Fibroblast of skin of right biceps (primary cell): ENCODE measurements around the gene CRY2.
"Not testable (repeated sequence)": the region's sequence is repeated elsewhere in the genome, so short reads cannot be mapped to it uniquely, and the experiment has no call there.

Experiments used
- DNase-seq: peaks from one replicate; pipeline ENCODE4 v3.0.0-alpha.2; 2013

Gene CRY2

DNA sequence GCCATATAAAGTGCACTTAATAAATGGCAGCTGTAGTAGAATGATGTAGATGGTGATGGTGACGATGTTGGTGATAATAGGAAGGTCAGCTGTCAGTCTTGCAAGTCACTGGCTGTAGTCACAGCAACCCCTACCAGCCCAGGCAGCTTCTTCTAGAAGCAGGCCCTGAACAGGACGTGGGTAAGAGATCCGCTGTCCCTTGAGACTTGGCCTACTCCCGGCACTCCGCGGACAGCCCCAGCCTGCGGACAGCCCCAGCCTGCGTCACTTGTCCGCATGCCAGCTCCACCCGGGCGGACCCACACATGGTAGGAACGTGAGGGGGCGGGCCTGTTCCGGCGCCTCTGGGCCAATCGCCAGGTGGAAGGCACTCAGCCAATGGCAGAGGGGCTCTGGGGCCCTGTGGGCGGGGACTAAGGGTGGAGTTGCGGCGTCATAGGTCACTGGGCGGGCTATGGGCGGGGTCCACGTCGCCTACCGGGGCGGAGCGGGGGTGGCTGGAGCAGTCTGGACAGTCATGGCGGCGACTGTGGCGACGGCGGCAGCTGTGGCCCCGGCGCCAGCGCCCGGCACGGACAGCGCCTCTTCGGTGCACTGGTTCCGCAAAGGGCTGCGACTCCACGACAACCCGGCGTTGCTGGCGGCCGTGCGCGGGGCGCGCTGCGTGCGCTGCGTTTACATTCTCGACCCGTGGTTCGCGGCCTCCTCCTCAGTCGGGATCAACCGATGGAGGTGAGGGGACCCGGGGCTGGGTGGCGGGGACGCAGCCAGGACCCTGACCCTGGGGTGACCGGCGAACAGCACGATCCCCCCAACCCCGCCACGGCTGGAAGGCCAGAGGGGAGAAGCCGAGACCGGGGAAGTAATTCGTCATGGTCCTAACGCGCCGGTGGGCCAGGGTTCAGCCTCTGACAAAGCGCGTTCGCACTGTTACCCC, at the start of gene CRY2:
CRY2 (plus strand) TSS at position 502 of the 937 bp plus-strand sequence; CDS start at position 518, 16 bp downstream.
- DNase-seq: peak; percentile 96

DNA sequence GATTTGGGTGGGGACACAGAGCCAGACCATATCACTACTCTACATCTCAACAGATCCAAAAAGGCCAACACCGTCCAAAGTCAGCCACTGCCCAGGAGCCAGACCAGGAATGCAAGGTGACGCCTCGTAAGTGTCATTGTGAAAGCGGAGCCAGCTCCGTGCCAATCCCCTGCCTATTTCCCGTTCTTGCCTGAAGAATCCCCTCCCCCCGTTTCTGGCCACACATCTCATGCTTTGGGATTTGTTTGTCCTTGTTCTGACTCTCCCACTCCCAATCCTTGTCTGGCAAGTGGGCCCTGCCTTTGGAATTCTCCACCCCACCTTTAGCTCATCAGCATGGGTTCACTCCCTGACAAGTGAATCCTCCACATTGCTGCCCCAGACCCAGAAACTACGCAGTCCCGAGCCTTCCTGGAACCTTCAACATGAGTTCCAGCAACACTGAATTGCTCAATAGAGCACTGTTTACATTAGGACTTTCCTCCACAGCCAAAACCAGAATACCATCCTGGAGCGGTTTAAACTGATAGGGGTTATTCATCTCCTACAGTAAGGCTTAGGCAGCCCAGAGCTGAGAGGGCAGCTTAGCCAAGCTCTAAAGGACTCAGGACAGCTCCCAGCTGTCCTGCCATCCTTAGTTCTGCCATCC, 48.4 kb upstream of the CRY2 start:
- DNase-seq: no peak

DNA sequence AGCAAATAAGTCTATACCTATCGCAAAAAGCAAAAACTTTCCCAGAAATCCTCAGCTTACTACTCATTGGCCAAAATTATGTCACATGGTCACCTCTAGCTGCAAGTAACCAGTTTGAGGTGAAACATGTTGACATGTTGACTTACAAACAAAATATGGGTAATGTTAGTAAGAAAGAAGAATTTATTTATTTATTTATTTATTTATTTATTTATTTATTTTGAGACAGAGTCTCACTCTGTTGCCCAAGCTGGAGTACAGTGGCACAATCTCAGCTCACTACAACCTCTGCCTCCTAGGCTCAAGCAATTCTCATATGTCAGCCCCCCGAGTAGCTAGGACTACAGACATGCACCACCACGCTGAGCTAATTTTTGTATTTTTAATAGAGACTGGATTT, 47.7 kb upstream of the CRY2 start:
- no peak for DNase-seq

DNA sequence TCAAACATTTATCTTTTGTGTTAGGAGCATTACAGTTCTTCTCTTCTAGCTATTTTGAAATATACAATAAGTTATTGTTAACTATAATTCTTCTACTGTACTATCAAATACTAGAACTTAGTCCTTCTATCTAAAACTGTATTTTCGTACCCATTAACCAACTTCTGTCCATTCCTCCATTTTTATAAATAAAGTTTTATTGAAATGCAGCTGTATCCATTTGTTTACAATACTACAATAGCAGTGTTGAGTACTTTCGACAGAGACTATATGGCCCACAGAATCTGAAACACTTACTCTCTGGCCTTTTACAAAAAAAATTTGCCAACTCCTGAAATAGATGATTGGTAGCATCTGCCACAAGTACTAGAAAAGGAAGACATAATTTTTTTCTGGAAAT, 47.0 kb upstream of the CRY2 start:
- no peak for DNase-seq

DNA sequence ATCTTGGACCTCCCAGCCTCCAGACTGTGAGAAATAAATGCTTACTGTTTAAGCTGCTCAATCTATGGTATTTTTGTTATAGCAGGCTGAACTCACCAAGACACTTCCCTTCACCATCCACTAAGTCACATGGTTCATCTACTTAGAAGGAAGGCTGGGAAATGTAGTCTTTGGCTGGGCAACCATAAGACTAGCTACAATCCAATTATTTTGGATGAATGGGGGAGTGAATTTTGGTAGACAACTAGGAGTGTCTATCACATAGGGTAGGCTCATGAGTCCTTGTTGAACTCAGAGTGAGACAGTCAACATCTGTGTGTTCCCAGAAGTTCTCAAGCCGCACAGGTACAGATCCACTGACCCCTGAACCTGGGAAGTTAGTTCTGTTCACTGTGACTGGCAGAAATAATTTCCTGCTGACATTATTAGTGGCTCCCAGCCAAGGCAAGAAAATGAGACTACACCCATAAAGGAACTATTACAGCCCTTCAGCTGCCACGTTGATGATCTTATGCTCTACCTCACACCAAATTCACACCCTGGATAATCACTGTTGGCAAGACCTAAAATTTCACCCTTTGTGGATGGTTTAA, 45.5 kb upstream of the CRY2 start:
- no peak for DNase-seq

DNA sequence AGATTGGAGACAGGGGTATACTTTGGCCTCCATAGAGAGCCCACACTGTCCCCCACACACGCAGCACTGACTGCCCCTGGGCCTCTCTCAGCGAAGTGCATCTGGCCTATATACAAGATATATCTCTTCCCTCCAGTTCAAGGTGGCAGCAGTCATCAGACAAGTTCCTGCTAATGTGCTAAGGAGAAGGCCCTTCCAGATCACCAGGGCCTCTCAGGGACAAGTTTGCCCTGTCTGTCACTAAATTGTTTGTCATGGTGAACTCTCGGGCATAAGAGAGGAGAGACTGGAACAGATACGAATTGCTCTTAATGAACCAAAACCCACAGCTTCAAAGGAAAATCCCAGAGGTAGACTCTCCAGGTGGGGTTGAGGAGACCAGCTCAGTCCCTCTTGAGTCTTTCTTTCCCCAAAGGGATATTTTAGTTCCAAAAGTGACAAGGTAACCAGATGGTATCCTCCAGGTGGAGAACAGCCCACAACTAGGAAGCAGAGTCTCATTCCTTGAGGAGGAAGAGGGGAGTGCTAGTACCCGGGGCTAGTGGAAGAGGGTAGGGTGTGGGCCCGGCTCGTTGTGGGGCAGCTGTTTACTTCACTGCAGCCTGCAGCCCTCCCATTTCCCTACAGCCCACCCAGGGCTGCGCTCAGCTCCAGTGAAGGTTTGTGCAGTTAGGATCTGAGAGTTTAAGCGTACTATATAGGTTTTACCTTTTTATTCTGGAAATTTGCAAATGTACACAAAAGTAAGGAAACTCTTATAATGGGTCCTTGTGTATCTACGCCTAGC, 44.6 kb upstream of the CRY2 start:
- DNase-seq: no peak

DNA sequence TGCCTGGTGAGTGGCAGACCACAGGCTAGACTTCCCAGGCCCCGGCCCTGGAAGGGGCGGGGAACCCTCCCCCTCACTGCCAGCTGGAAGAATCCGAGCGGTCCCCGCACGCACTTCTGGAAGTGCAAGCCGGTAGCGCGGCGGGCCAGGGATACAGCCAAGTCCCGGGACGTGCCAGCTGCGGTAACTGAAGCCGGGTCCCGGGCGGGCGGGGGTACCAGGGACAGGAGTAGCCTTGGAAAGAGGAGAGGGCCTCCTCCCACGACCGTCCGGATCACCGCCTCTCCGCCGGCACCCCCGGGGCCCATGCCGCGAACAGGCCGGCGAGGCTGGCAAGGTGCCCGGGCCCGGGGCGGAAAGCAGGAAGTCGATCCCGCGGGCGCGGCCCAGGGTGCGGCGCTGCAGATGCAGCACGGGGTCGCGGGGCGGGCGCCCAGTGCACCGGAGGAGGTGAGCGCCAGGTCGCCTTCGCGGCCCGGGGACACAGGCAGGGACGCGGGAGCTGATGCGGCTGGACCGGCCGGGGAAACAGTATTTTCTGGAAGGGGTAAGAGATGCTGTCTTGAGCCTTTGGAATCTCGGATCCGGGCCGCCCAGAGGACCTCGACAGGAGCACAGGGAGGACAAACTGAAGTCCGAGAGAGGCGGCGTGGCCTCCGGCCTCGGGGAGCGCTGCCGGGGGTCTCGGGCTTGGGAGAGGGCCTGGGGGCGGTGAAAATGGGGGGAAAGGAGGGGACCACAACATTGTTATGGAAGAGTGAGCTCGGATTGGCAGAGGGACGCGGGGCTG, 43.1 kb upstream of the CRY2 start:
- peak; percentile 53 for DNase-seq

DNA sequence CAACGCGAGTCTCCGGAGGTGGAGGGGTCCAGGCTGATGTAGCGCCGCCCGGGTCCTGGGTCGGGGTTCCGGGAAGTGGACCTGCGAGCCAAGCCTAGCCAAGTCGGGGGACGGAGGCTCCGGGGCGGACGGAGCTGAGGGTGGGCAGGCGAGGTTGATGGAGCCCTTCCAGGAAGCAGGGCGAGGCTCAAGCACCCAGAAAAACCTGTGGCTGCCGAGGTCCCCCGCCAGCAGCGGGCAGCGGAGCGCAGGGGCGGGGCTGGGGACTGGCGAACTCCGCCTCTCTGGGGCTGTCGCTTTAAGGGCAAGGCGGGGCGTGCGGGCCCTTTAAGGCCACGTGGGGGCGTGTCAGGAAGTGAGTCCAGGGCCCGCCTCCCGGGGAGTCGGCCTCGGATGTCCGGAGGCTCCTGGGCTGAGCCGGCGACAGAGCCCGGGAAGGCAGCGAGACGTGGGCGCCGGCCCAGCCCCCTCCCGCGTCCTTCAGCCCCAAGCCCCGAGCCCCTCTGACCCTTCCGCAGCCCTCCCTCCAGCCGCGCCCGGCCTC, 42.4 kb upstream of the CRY2 start, which contains the start of gene SLC35C1:
SLC35C1 (plus strand) TSS at position 389 of the 544 bp plus-strand sequence. CDS start 653 bp downstream, outside the sequence.
- DNase-seq: peak; percentile 95

DNA sequence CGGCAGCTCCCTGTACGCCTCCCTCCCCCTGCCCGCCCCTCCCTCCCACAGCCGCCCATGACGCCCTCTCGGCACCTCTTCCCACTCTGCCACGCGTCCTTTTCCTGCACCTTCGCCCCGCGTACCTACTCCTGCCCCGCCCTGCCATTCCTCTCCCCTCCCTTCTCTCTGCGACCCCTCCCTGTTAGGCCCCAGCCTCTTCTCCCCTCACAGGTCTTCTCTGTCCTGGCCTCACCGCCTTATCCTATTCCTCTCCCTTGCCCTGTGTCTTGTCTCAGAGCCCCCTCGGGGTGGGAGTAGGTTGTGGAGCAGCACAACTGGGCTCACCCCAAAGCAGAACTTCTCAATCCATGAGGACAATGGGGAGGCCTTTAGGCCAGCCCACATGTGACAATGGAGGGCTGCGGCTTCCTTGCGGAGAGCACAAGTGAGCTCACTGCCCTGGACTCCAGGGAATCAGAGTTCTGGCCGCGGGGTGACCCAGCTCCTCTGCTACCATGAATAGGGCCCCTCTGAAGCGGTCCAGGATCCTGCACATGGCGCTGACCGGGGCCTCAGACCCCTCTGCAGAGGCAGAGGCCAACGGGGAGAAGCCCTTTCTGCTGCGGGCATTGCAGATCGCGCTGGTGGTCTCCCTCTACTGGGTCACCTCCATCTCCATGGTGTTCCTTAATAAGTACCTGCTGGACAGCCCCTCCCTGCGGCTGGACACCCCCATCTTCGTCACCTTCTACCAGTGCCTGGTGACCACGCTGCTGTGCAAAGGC, 41.8 kb upstream of the CRY2 start:
- DNase-seq: peak; percentile 69

DNA sequence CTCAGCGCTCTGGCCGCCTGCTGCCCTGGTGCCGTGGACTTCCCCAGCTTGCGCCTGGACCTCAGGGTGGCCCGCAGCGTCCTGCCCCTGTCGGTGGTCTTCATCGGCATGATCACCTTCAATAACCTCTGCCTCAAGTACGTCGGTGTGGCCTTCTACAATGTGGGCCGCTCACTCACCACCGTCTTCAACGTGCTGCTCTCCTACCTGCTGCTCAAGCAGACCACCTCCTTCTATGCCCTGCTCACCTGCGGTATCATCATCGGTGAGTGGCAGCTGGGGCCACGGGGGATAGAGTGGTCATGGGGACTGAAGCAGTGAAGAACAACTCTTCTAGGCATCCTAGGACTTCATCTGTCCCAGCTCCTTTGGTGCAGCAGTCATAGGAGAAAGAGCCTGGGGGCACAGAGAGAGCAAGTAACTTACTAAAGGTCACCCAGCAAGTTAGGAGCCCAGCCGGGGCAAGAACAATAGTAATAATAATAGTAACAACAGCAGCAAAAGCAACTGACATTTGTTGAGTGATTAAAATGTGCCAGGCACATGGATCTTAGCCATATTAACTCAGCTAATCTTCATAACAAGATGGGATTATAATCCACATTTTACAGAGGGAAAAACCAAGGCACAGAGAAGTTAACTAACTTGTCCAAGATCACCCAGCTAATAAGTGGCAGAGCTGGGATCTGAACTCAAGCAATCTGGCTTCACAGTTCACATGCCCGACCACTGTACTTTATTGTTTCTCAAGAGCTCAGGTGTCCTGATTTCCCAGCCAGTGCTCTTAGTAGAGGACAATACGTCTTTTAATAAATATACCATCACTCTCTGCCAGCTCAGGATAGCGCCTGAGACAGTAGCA, 41.0 kb upstream of the CRY2 start:
- DNase-seq: no peak

DNA sequence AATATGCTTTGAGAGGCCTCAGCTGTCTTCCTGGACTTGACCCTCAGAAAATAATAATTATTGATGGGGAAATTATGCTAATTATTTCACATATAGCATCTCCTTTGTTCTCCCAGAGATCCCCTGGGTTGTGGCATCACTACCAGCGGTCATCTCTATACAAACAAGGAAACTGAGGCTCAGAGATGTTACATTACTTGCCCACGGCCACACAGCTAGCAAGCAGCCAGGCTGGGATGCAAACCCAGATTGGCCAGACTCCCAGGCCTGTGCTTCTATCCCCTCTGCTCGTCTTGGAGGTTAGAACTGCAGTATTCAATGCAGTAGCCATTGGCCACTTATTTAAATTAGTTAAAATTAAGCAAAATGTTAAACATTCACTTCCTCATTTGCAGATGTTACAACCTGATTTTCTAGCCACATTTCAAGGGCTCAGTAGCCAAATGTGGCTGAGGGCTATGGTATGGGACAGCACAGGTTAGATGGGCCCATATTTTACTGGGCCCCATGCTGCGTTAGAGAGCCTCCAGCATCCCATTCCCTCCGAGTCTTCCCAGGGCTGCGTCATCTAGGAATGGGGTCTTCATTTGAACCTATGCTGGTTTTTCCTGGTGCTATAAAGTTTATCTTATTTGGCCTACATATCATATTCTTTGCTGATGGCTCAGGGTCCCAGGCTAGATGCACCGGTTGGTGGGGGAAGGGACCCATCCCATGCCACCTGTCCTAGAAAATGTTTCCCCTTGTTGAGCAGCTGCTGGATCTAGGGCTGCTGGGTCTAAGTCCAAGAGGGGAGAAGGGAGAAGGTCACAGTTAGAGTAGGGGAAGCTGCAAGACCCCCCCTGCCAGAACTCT, 40.1 kb upstream of the CRY2 start:
- DNase-seq: no peak

DNA sequence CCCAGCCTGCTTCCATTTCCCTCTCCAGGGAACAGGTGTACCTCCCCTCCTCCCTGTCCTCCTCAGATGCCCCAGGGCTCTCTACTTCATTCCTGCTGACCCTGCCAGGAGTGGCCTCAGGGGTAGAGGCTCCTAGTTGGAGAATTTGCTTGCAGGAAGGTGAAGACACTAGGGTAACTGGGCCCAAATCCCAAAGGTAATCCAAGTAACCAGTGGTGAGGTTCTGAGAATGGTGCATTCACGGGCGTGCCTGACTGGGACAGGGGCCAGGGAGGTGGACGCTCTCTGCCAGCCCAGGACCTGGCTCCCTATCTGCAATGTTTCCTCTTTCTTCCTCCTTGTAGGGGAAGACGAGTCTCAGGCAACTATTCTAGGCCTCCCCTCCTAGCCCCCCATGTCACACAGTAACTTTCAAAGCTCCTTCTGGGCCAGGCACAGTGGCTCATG, 39.5 kb upstream of the CRY2 start:
- DNase-seq: no peak

DNA sequence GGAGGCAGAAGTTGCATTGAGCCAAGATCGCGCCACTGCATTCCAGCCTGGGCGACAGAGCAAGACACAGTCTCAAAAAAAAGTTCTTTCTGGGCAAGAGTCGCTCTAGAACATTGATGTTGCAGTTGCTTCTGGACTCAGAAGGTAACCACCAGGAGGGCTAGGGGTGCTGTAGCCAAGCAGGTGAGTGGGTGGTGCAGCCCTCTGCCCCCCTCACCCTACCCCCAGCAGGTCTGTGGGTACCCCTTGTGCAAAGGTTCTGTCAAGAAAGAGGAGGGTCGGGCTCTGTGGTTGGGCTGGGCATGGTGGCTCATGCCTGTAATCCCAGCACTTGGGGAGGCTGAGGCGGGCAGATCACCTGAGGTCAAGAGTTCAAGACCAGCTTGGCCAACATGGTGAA, 38.8 kb upstream of the CRY2 start:
- DNase-seq: not testable (repeated sequence)

DNA sequence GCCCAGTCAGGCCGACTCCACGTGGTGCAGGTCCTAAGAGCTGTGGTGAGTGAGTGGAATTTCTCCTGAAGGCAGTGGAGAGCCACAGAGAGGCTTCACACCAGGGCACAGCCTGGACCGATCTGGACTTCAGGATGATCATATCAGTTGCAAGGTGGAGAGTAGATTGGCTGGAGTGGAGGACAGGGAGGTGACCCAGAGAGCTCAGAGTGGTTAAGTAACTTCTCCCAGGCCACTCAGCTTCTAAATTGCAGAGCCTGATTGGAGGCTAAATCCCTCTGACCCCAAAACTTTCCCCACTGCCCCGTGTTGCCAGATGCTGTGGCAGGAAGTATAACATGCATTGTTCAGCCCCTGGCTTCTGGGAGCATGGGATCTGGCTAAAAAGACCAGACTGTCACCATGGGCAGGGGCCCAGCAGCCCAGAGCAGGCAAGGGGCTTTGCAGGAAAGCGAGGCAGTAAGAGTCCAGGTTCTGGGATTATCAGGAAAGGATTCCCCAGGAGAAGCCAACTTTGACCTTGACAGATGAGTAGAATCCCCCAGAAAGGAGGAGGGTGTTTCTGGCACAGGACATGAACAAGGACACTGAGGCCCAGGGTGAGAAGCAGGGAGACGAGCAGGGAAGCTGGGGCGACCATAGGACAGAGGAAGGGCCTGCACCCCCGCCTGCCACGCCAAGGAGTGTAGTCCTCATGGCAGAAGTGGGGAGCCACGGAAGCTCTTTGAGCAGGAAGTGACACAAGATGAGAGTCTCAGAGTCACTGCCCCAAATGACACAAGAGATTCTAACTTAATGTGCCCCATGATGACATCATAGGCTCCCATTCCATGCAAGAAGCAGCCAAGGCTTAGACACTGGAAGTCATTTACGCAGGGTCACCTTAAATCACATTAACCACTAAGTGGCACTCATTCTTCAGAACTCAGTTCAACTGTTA, 37.5 kb upstream of the CRY2 start:
- DNase-seq: no peak

DNA sequence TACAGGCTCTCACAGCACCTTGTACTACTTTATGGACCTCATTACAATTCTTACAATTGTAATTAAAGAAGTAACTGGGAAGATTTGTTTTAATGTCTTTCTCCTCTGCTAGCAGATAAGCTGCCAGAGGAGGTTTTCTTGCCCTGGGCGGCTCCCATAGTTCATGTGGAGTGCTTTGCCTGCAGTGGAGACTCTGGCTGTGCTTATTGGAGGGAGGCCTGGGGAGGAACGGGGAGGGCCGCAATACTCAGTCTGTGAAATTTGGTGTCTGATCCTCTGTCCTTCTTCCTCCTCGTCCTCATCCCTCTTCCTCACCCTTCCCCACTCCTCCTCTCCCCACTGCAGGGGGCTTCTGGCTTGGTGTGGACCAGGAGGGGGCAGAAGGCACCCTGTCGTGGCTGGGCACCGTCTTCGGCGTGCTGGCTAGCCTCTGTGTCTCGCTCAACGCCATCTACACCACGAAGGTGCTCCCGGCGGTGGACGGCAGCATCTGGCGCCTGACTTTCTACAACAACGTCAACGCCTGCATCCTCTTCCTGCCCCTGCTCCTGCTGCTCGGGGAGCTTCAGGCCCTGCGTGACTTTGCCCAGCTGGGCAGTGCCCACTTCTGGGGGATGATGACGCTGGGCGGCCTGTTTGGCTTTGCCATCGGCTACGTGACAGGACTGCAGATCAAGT, 36.7 kb upstream of the CRY2 start:
- DNase-seq: no peak

DNA sequence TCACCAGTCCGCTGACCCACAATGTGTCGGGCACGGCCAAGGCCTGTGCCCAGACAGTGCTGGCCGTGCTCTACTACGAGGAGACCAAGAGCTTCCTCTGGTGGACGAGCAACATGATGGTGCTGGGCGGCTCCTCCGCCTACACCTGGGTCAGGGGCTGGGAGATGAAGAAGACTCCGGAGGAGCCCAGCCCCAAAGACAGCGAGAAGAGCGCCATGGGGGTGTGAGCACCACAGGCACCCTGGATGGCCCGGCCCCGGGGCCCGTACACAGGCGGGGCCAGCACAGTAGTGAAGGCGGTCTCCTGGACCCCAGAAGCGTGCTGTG, 36.2 kb upstream of the CRY2 start:
- no peak for DNase-seq
